ENCODE data around the gene ZNF396.

ZNF396 gene

GRCh38 chr18:35383136-35383535 is 6.0 kb upstream of the ZNF396 start:
- DNase-seq (ENCODE audit: low spot score): no peak

- no peak for DNase-seq (ENCODE audit: low spot score)
Measured at GRCh38 chr18:35379421-35379820, 2.3 kb upstream of the ZNF396 start.

GRCh38 chr18:35378574-35378896 is 1.4 kb upstream of the ZNF396 start:
- no peak for DNase-seq (ENCODE audit: low spot score)

- DNase-seq (ENCODE audit: low spot score): no peak
Measured at GRCh38 chr18:35377875-35378573, 887 bp upstream of the ZNF396 start.

- peak; percentile 27 for DNase-seq (ENCODE audit: low spot score)
Measured at GRCh38 chr18:35376393-35376741, 770 bp downstream of the ZNF396 start.

GRCh38 chr18:35374708-35375107 is 2.4 kb downstream of the ZNF396 start:
- DNase-seq (ENCODE audit: low spot score): no peak

- DNase-seq (ENCODE audit: low spot score): no peak
Measured at GRCh38 chr18:35371412-35372195, 5.5 kb downstream of the ZNF396 start.

GRCh38 chr18:35369126-35369525 is 8.0 kb downstream of the ZNF396 start:
- DNase-seq (ENCODE audit: low spot score): no peak

GRCh38 chr18:35368595-35368994 is 8.5 kb downstream of the ZNF396 start:
- DNase-seq (ENCODE audit: low spot score): no peak

- DNase-seq (ENCODE audit: low spot score): no peak
Measured at GRCh38 chr18:35362531-35362930, 14.6 kb downstream of the ZNF396 start.

GRCh38 chr18:35361570-35362321 is 15.4 kb downstream of the ZNF396 start:
- DNase-seq (ENCODE audit: low spot score): no peak

- peak; percentile 77 for DNase-seq (ENCODE audit: low spot score)
Measured at GRCh38 chr18:35355140-35355618, 22.0 kb downstream of the ZNF396 start.

- no peak for DNase-seq (ENCODE audit: low spot score)
Measured at GRCh38 chr18:35352778-35353177, 24.4 kb downstream of the ZNF396 start.

GRCh38 chr18:35352283-35352682 is 24.9 kb downstream of the ZNF396 start:
- no peak for DNase-seq (ENCODE audit: low spot score)

- no peak for DNase-seq (ENCODE audit: low spot score)
Measured at GRCh38 chr18:35348001-35348400, 29.1 kb downstream of the ZNF396 start.

GRCh38 chr18:35345950-35346349 is 31.2 kb downstream of the ZNF396 start:
- no peak for DNase-seq (ENCODE audit: low spot score)

GRCh38 chr18:35345460-35345921 is 31.6 kb downstream of the ZNF396 start:
- peak; percentile 38 for DNase-seq (ENCODE audit: low spot score)

GRCh38 chr18:35344736-35345459 is 32.2 kb downstream of the ZNF396 start:
- no peak for DNase-seq (ENCODE audit: low spot score)

GRCh38 chr18:35343936-35344735 is 33.0 kb downstream of the ZNF396 start, which contains the start of gene ZNF24:
Gene ZNF24, minus strand, starts transcription at chr18:35344420. Its CDS starts 3,770 bp downstream, at chr18:35340650.
- peak; percentile 92 for DNase-seq (ENCODE audit: low spot score)

GRCh38 chr18:35343488-35343935 is 33.6 kb downstream of the ZNF396 start:
- no peak for DNase-seq (ENCODE audit: low spot score)

- DNase-seq (ENCODE audit: low spot score): no peak
Measured at GRCh38 chr18:35337286-35337685, 39.9 kb downstream of the ZNF396 start.

Measured in kidney tubule cell (primary cell).